ENCODE measurements around the gene ODF4.
"Not testable (repeated sequence)": the region's sequence is repeated elsewhere in the genome, so short reads cannot be mapped to it uniquely, and the experiment has no call there.

- not testable (repeated sequence) for TF ChIP-seq YY1 (IDR thresholded peaks at IDR 0.05); CTCF (IDR thresholded peaks at IDR 0.05; ENCODE audit: low read depth, low read length, missing input control); RXRA (IDR thresholded peaks at IDR 0.05); SP1 (IDR thresholded peaks at IDR 0.05); REST (IDR thresholded peaks at IDR 0.05); JUND (IDR thresholded peaks at IDR 0.05); ZBTB33 (IDR thresholded peaks at IDR 0.05); EGR1 (IDR thresholded peaks at IDR 0.05; ENCODE audit: low read depth in 2 of 2); GABPA (IDR thresholded peaks at IDR 0.05 in 1 of 2, conservative IDR thresholded peaks at IDR 0.05 in 1 of 2); MAX (IDR thresholded peaks at IDR 0.05); HNF4G (IDR thresholded peaks at IDR 0.05)
Measured at GRCh38 chr17:8347001-8347400, 7.4 kb downstream of the ODF4 start.

Data from liver (tissue), 3 donors.